Omental fat pad (tissue), 4 donors: ENCODE data around the gene SYNPO2L. TPM values are rescaled to one million over a fixed set of nuclear protein-coding genes. Genes with fewer than 3 reads are reported as not detected.

ENCODE experiments used
- ATAC-seq: fragments of 150-250 bp; one replicate; pipeline ENCODE4 v1.9.1; 2016; ENCODE audit warnings: mild to moderate bottlenecking, moderate library complexity; ENCODE audit not compliant: low FRiP score
- DNase-seq: peaks from one replicate; pipeline ENCODE4 v3.0.0-alpha.2; 2019; ENCODE audit warnings: low spot score
- CTCF ChIP-seq, 3 donors: fragments of 450-650 bp; IDR thresholded peaks; one replicate each; pipeline ENCODE4 v1.5.1; 2016 to 2017; ENCODE audit warnings: antibody characterized with exemption in 3 of 3, mild to moderate bottlenecking in 3 of 3, moderate library complexity in 2 of 3
- total RNA-seq, 4 donors: library from RNA; depleted of rRNA; stranded (reverse); fragments of >200 nt; gene quantifications; one replicate each; pipeline ENCODE4 v1.1.0, GENCODE V29; 2016

SYNPO2L gene
- total RNA-seq, 4 donors from 2014 or later: 0.13 TPM; not detected in 3

DNA sequence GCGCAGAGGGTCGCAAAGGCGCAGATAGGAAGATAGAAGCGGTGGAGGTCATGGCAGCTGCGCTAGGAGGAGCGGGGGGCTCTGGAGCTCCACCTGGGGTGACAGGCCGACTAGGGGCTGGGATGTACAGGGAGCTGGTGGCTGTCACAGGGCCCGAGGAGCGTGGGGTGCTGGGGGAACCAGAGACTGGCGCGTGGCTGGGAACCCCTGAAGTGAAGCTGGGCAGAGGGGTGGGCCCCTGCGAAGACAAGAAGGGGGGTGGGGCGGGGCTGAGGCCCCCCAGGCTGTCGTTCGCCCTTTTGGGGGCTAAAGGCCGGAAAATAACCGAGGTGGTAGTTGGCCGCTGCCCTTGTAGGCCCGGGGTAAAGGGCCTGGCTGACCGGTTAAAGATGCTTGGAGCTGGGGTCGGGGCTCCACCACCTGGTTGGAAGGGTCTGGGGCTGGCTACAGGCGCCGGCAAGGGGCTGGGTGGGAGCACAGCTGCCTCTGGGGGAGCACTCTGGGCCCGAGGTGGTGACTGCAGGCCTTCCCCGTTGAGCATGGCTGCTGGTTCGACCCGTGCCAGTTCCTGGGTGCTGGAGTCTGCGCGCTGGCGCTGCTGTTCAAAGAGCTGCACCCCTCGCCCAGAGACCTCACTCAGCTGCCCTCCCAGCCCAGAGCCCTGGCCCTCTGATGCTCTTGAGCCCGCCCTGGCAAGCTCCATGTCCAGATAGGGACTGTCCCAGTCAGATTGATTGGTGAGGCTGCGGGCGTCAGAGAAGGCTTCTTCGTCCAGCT lies 7.8 kb downstream of the SYNPO2L start:
- TF ChIP-seq CTCF (IDR thresholded peaks at IDR 0.05): no peak
- DNase-seq (no peak), ATAC-seq (no peak)

GRCh38 chr10:73647211-73647874 lies 8.5 kb downstream of the SYNPO2L start:
- peak; percentile 58 for ATAC-seq

DNA sequence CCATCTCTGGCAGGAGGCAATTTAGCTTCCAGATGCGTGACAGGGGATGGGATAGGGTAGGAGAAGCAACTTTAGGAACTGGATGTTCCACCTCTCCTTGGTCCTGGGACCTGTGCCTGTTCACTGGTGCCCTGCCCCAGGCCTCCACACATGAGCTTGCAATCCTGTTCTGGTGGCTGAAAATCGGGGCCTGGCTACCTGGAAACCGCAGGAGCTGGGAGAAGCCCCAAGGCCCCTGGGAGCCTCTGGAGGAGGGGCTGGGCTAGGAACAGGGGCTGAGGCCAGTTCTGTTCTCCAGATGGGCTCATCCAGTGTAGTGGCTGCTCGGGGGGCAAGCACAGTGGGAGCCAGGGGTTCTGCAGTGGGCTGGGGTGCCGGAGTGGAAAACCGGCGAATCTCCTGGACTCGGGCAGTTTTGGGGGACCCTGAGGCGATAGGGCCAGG lies 9.2 kb downstream of the SYNPO2L start:
- DNase-seq: no peak
- no peak for ATAC-seq

More at GRCh38 chr10:73647211-73647874, 8.5 kb downstream of the SYNPO2L start:
- no peak for DNase-seq
- TF ChIP-seq CTCF (IDR thresholded peaks at IDR 0.05): no peak

DNA sequence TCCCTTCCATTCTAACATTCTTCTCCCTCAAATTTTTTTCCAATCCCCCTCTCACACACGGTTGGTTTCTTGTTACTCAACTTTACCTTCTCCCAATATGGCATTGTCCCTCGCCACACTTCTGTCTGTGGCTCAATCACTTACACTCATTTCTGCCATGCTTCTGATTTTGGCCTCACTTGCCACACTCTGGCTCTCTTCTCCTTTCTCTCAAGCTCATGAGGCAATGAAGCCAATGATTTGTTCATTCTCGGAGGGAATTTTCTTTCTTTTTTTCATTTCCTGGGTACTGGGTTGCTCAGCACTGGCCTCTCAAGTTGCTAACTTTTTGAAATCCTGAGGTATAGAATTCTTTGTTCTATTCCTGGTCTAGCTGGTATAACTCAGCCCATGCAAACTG lies 10.6 kb downstream of the SYNPO2L start:
- no peak for TF ChIP-seq CTCF (IDR thresholded peaks at IDR 0.05)
- ATAC-seq (no peak), DNase-seq (no peak)

More for the DNA sequence above, 9.2 kb downstream of the SYNPO2L start:
- TF ChIP-seq CTCF (IDR thresholded peaks at IDR 0.05): no peak

- ATAC-seq (no peak), DNase-seq (no peak)
- TF ChIP-seq CTCF (IDR thresholded peaks at IDR 0.05): no peak
Observed at GRCh38 chr10:73644767-73645166, 11.1 kb downstream of the SYNPO2L start.

DNA sequence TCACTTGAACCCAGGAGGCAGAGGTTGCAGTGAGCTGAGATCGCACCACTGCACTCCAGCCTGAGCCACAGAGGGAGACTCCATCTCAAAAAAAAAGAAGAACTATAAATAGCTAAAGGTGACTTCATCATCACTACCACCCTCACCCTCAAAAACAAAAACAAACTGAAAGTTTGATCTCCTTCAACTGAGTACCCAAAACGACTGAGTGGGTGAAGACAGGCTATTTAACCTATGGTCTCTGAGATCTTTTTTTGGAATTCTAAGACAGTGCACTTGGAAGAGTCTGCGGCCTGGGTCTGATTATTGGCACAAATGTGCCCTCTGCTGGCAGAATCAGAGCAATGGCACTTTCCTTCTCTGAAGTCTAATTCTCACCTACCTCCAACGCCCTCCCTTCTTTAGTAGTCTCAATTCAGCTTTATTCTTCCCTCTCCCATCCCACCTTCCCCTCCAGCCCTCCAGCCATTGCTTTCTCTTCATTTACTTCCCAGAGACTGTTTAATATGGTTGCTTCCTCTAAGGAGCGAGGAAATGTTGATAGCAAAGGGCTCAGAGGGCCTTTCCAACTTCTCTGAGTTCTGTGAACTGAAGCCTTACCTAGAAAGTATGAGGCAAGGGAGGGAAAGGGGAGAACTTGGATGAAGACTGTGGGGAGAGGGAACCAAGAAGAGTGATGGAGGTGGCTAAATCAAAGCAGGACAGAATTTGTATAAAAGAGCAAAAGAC lies 11.7 kb downstream of the SYNPO2L start:
- DNase-seq (no peak), ATAC-seq (peak; percentile 55)
- peak in 1 of 3 donors; percentile 24 for TF ChIP-seq CTCF (IDR thresholded peaks at IDR 0.05)
